Loucy (cell line): ENCODE results near the gene OR2W1.

Experiments
- H2AFZ ChIP-seq: fragments of 200-600 bp; sonication (generic); 2 replicates; pipeline ENCODE4 v1.6.0; 2016; ENCODE audit warnings: antibody characterized with exemption, mild to moderate bottlenecking, low read length, moderate library complexity
- H3F3A ChIP-seq: fragments of 200-600 bp; 2 replicates; pipeline ENCODE4 v1.6.0; 2016; ENCODE audit warnings: antibody characterized with exemption, low read depth, mild to moderate bottlenecking
- H3K27me3 ChIP-seq: fragments of 200-600 bp; sonication (generic); 2 replicates; pipeline ENCODE4 v1.6.1; 2014; ENCODE audit warnings: low read length, mild to moderate bottlenecking; ENCODE audit not compliant: insufficient read depth, poor library complexity, severe bottlenecking
- H3K36me3 ChIP-seq: fragments of 200-600 bp; sonication (generic); 2 replicates; pipeline ENCODE4 v1.6.1; 2016; ENCODE audit warnings: low read length; ENCODE audit not compliant: insufficient read depth
- H3K4me1 ChIP-seq: fragments of 200-600 bp; sonication (generic); 2 replicates; pipeline ENCODE4 v1.5.1; 2014; ENCODE audit warnings: low read length, mild to moderate bottlenecking; ENCODE audit not compliant: insufficient read depth, poor library complexity, severe bottlenecking
- H3K4me2 ChIP-seq: fragments of 200-600 bp; sonication (generic); 2 replicates; pipeline ENCODE4 v1.6.0; 2014; ENCODE audit warnings: antibody characterized with exemption, low read length, low read depth, mild to moderate bottlenecking; ENCODE audit not compliant: poor library complexity, severe bottlenecking
- H3K4me3 ChIP-seq: fragments of 200-600 bp; sonication (generic); 2 replicates; pipeline ENCODE4 v1.5.1; 2014; ENCODE audit warnings: low read length, mild to moderate bottlenecking, mixed read lengths; ENCODE audit not compliant: poor library complexity, severe bottlenecking
- H3K79me2 ChIP-seq: fragments of 200-600 bp; sonication (generic); 2 replicates; pipeline ENCODE4 v1.6.1; 2014; ENCODE audit warnings: low read length; ENCODE audit not compliant: insufficient read depth
- H3K9ac ChIP-seq: fragments of 200-600 bp; sonication (generic); 2 replicates; pipeline ENCODE4 v1.6.0; 2014; ENCODE audit warnings: mild to moderate bottlenecking, low read depth, low read length, moderate library complexity; ENCODE audit not compliant: poor library complexity, severe bottlenecking
- H3K9me2 ChIP-seq: fragments of 200-600 bp; sonication (generic); replicated peaks from 2 replicates; pipeline ENCODE4 v1.6.1; 2016; ENCODE audit warnings: low read depth, low read length, mixed read lengths
- H3K9me3 ChIP-seq: fragments of 200-600 bp; sonication (generic); 2 replicates; pipeline ENCODE4 v1.6.1; 2014; ENCODE audit warnings: mild to moderate bottlenecking, antibody characterized with exemption, low read length, low read depth; ENCODE audit not compliant: insufficient read depth
- H4K20me1 ChIP-seq: fragments of 200-600 bp; sonication (generic); 2 replicates; pipeline ENCODE4 v1.6.0; 2014; ENCODE audit warnings: antibody characterized with exemption, low read length, mild to moderate bottlenecking; ENCODE audit not compliant: insufficient read depth, poor library complexity, severe bottlenecking
- CTCF ChIP-seq: fragments of 200-600 bp; sonication (generic); conservative IDR thresholded peaks from 2 replicates; pipeline ENCODE4 v1.5.1; 2014; ENCODE audit warnings: mild to moderate bottlenecking, antibody characterized with exemption, low read length
- EZH2phosphoT487 ChIP-seq: fragments of 200-600 bp; IDR thresholded peaks from 2 replicates; pipeline ENCODE4 v1.6.1; 2018; ENCODE audit warnings: antibody characterized with exemption, mild to moderate bottlenecking, moderate library complexity, borderline replicate concordance

Gene OR2W1

GRCh38 chr6:29008089-29008488, 36.9 kb downstream of the OR2W1 start:
- H3K36me3 ChIP-seq = no peaks in the 10 kb centered on the region
- no peak overlapping the region for H2AFZ ChIP-seq
- H3K9me3 ChIP-seq = no peaks in the 10 kb centered on the region
- H3K9me2 ChIP-seq = no peaks in the 10 kb centered on the region
- H3F3A ChIP-seq = no peaks in the 10 kb centered on the region
- peaks cover 8% of the 10 kb centered on the region for H3K27me3 ChIP-seq
- no peaks in the 10 kb centered on the region for H3K79me2 ChIP-seq
- TF ChIP-seq CTCF (no peak), EZH2phosphoT487 (no peak)
- no peak overlapping the region for H3K9ac ChIP-seq
- H3K4me3 ChIP-seq = no peak overlapping the region
- no peaks in the 10 kb centered on the region for H3K4me1 ChIP-seq
- H4K20me1 ChIP-seq = no peaks in the 10 kb centered on the region
- no peak overlapping the region for H3K4me2 ChIP-seq

- Histone ChIP-seq H3K79me2 (no peaks in the 10 kb centered on the region), H4K20me1 (no peaks in the 10 kb centered on the region), H3K36me3 (no peaks in the 10 kb centered on the region), H3K9me3 (no peaks in the 10 kb centered on the region), H3K4me3 (no peak within 1 kb of the TSS), H3K4me1 (no peaks in the 10 kb centered on the region), H2AFZ (no peak within 1 kb of the TSS), H3K4me2 (no peak within 1 kb of the TSS), H3K9ac (no peak within 1 kb of the TSS), H3F3A (no peaks in the 10 kb centered on the region), H3K27me3 (peaks cover 8% of the 10 kb centered on the region), H3K9me2 (no peaks in the 10 kb centered on the region)
- TF ChIP-seq EZH2phosphoT487 (no peak), CTCF (no peak)
Measured at GRCh38 chr6:29005183-29005885, 39.6 kb downstream of the OR2W1 start, which contains the start of gene ZNF311. Gene ZNF311, minus strand, starts transcription at chr6:29005315. Its CDS starts 1,361 bp downstream, at chr6:29003954.

- Histone ChIP-seq H3K9me2 (no peaks in the 10 kb centered on the region), H3K9ac (no peak overlapping the region), H3K4me3 (no peak overlapping the region), H3K4me2 (no peak overlapping the region), H3F3A (no peaks in the 10 kb centered on the region), H2AFZ (no peak overlapping the region), H4K20me1 (no peaks in the 10 kb centered on the region), H3K4me1 (no peaks in the 10 kb centered on the region), H3K9me3 (no peaks in the 10 kb centered on the region), H3K36me3 (no peaks in the 10 kb centered on the region), H3K27me3 (no peaks in the 10 kb centered on the region), H3K79me2 (no peaks in the 10 kb centered on the region)
- no peak for TF ChIP-seq CTCF
- TF ChIP-seq EZH2phosphoT487 = no peak
Measured at GRCh38 chr6:28996844-28997510, 48.0 kb downstream of the OR2W1 start.
